ENCODE data around the gene ADCK1.

ADCK1 gene

DNA sequence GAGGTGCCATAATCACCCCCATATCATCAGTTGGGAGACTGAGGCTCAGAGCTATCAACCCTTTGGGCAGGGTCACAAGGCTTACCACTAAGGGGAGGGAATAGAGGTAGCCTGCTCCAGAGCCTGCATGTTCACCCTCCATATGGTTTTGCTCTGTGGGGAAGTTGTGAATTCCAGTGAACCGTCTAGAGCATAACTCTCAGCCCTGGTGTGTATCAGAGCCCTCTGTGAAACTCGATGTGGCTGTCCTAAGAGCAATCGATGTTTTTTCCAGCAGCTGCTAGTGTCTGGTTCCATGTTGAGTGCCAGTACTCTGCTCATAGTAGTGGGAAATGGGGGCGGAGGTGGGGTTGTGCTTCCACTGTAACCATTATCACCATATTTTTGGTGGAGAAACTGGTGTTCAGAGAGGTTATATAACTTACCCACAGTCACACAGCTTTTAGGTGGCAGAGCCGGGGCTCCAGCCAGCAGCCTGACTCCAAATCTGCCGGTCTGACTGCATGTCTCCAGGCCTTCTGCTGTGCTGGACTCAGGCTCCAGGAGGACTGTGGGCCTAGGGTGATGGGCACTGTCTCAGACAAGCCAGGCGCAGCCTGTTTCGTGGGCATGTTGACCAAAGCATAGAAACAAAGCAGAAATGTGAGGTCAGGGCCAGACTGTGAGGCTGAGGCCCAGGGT lies 104.2 kb downstream of the ADCK1 start:
- no peak for TF ChIP-seq ZFX (IDR thresholded peaks at IDR 0.05)
- TF ChIP-seq, protein P1, sequence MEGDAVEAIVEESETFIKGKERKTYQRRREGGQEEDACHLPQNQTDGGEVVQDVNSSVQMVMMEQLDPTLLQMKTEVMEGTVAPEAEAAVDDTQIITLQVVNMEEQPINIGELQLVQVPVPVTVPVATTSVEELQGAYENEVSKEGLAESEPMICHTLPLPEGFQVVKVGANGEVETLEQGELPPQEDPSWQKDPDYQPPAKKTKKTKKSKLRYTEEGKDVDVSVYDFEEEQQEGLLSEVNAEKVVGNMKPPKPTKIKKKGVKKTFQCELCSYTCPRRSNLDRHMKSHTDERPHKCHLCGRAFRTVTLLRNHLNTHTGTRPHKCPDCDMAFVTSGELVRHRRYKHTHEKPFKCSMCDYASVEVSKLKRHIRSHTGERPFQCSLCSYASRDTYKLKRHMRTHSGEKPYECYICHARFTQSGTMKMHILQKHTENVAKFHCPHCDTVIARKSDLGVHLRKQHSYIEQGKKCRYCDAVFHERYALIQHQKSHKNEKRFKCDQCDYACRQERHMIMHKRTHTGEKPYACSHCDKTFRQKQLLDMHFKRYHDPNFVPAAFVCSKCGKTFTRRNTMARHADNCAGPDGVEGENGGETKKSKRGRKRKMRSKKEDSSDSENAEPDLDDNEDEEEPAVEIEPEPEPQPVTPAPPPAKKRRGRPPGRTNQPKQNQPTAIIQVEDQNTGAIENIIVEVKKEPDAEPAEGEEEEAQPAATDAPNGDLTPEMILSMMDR (conservative IDR thresholded peaks at IDR 0.05) = no peak
- H3K27ac ChIP-seq = no peak overlapping the region

DNA sequence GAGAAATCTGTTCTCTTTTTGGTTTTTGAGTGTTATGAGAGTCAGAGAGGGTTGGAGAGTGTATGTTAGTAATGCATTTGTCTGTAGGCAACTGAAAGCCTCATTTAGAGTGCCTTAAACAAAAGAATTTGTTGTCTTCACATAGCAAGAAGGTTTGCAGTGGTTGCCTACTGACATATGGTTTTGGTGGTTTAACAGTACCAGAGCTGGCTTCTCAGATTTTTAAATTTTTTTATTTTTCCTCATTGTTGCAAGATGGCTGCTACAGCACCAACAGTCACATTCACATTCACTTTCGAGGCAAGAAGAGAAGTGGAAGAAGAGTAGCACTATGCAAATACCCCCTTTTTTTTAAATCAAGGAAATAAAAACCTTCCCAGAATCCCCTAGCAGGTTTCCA lies 106.5 kb downstream of the ADCK1 start:
- no peak overlapping the region for H3K27ac ChIP-seq
- no peak for TF ChIP-seq ZFX (IDR thresholded peaks at IDR 0.05)
- TF ChIP-seq, protein P1 (conservative IDR thresholded peaks at IDR 0.05) = no peak

DNA sequence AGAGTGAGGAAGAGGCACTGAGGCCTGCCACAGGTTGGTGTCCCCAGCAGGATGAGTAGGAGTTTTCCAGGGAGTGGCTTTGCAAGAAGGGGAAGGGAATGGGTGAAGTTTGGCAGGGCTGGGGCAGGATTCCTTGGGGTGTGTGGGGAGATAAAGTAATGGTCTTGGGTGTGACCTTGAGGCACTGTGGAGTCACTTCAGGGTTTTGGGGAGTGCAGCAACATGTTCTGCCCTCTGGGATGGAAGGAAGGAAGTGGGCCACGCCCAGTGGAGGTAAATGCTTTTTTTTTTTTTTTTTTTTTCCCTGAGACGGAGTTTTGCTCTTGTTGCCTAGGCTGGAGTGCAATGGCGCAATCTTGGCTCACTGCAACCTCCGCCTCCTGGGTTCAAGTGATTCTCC lies 108.9 kb downstream of the ADCK1 start:
- no peak overlapping the region for H3K27ac ChIP-seq
- no peak for TF ChIP-seq ZFX (IDR thresholded peaks at IDR 0.05)
- TF ChIP-seq, protein P1 (conservative IDR thresholded peaks at IDR 0.05) = no peak

DNA sequence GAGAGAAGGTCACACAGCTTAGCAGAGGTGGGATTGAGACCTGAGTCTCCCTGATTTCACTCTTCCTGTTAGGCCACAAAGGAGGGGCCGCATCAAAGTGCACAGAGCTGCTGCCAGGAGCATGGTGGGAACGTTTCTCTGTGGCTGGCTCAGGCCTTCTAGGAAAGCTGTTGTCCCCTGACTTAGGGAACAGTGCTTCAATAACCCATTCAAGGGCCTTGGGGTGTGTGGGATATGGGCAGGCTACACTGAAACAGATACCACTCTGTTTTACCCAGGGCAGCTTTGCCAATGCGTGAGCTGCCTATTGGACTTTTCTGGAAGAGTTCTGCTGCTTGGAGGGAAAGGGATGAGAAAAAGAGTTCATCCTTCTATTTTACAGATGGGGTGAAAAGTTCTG lies 110.0 kb downstream of the ADCK1 start:
- no peak overlapping the region for H3K27ac ChIP-seq
- TF ChIP-seq, protein P1 (conservative IDR thresholded peaks at IDR 0.05) = no peak
- TF ChIP-seq ZFX (IDR thresholded peaks at IDR 0.05) = no peak

DNA sequence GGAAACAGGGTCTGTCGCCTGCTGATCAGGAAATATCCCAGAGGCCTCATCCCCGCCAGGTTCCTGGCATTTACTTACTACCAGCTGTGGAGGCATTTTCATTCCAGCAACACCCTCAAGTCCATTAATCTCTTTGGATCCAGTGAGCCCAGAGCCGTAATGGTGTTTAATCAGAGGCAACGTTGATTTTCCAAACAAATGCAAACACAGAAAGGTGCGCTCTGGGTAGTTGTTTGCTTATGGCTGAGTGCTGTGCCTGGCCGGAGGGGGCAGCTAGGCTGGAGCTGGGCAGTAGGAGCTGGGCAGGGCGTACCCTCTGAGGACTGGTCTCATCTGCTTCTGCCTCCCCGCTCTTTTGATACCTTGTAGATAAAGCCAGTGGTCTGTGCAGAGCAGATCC lies 110.6 kb downstream of the ADCK1 start:
- TF ChIP-seq, protein P1 (conservative IDR thresholded peaks at IDR 0.05) = no peak
- TF ChIP-seq ZFX (IDR thresholded peaks at IDR 0.05) = no peak
- H3K27ac ChIP-seq = no peak overlapping the region

DNA sequence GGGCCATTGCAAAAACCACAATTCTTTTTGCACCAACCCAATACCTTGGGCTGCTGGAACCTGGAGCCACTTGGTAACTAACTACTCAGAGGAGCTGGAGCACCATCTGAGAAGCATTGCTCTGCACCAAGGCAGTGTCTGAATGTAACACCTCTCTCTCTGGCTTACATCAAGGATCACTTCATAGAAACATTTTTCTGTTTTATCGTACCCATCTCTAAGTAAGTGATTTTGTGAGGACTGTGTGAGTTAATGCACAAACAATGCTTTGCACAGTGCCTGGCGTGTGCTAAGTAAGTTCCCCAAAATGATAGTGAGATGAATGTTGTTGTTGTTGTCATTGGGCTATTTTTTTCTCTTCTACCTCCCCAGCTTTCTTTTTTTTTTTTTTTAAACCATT lies 111.4 kb downstream of the ADCK1 start:
- no peak for TF ChIP-seq ZFX (IDR thresholded peaks at IDR 0.05)
- TF ChIP-seq, protein P1 (conservative IDR thresholded peaks at IDR 0.05) = no peak
- H3K27ac ChIP-seq = no peak overlapping the region

DNA sequence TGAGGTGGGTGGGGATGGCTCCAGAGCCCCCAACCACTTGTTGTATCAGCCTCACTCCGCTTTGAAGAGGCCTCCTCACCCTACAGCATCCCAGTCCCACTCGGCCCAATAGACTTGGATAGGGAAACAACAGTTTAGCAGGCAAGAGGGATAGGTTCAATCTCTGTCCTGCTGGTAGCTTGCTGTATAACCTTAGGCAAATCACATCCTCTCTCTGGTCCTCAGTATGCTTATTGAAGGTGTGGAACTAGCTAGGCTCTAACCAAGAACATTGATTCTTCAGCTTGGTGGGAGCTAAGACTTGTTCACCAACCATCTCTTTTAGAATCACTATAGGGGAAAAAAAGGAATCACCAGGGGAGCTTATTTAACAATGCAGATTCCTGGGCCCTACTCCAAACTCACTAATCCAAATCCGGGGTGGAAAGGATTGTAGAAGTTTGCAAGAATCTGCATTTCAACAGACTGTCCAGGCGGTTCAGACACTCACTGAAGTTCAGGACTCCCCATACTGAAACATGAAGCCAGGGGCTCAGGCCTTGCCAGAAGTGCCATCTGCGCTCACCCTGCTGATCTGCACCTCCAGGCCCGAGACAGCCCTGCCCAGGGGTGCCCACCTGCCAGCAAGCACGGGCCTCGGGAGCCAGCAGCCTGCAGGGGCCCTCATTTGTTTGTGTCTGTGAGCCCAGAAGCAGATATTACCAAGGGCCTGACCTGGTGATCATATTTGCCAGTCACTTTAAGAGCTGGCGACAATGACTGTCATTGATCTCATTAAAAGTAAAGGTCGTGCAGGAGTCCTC lies 113.0 kb downstream of the ADCK1 start:
- no peak overlapping the region for H3K27ac ChIP-seq
- TF ChIP-seq, protein P1 (conservative IDR thresholded peaks at IDR 0.05) = no peak
- TF ChIP-seq ZFX (IDR thresholded peaks at IDR 0.05) = no peak

All from C4-2B (cell line).